ENCODE data around the gene STARD3NL.

- no peak for TF ChIP-seq CTCF (IDR thresholded peaks at IDR 0.05; ENCODE audit: borderline replicate concordance, extremely low read depth, low read length, poor library complexity, severe bottlenecking)
- TF ChIP-seq EZH2 (IDR thresholded peaks at IDR 0.05; ENCODE audit: borderline replicate concordance, low read depth, low read length, severe bottlenecking): no peak
Observed at GRCh38 chr7:38151556-38151955, 26.5 kb upstream of the STARD3NL start.
